Measurements from ENCODE around the gene DNPH1.

GRCh38 chr6:43258807-43259686 lies 29.8 kb upstream of the DNPH1 start:
- TF ChIP-seq EZH2 (IDR thresholded peaks at IDR 0.05; ENCODE audit: borderline replicate concordance, insufficient read depth, low read length, poor library complexity, severe bottlenecking) (no peak), CTCF (IDR thresholded peaks at IDR 0.05; ENCODE audit: poor library complexity, severe bottlenecking) (no peak), POLR2AphosphoS5 (IDR thresholded peaks at IDR 0.05) (no peak), TAF1 (IDR thresholded peaks at IDR 0.05; ENCODE audit: low read depth) (no peak)

Data from neural cell (in vitro differentiated cells).